Gastroesophageal sphincter (tissue), 3 donors: Measurements from ENCODE around the gene FGF5.

Source experiments
- EP300 ChIP-seq: sonication (generic); formaldehyde crosslinking; IDR thresholded peaks from one replicate; pipeline ENCODE4 v1.6.1; 2017; ENCODE audit warnings: antibody characterized with exemption, mild to moderate bottlenecking
- POLR2A ChIP-seq, 2 donors: fragments of 450-650 bp; IDR thresholded peaks; one replicate each; pipeline ENCODE4 v1.6.1; 2017; ENCODE audit warnings: antibody characterized with exemption in 2 of 2, mild to moderate bottlenecking in 2 of 2, moderate library complexity in 1 of 2
- POLR2AphosphoS5 ChIP-seq: sonication (generic); formaldehyde crosslinking; IDR thresholded peaks from one replicate; pipeline ENCODE4 v1.6.1; 2017; ENCODE audit warnings: antibody characterized with exemption
- TF ChIP-seq, protein P1 (sequence below), 4 experiments: fragments of 200-600 bp in 2 of 4; fragments of 450-650 bp in 2 of 4; sonication (generic) in 1 of 4; IDR thresholded peaks; one replicate each; pipeline ENCODE4 v1.5.1; 2017 to 2019; ENCODE audit warnings: antibody characterized with exemption in 4 of 4, mild to moderate bottlenecking in 2 of 4, moderate library complexity in 2 of 4

- no peak for TF ChIP-seq POLR2A (IDR thresholded peaks at IDR 0.05)
- TF ChIP-seq, protein P1, sequence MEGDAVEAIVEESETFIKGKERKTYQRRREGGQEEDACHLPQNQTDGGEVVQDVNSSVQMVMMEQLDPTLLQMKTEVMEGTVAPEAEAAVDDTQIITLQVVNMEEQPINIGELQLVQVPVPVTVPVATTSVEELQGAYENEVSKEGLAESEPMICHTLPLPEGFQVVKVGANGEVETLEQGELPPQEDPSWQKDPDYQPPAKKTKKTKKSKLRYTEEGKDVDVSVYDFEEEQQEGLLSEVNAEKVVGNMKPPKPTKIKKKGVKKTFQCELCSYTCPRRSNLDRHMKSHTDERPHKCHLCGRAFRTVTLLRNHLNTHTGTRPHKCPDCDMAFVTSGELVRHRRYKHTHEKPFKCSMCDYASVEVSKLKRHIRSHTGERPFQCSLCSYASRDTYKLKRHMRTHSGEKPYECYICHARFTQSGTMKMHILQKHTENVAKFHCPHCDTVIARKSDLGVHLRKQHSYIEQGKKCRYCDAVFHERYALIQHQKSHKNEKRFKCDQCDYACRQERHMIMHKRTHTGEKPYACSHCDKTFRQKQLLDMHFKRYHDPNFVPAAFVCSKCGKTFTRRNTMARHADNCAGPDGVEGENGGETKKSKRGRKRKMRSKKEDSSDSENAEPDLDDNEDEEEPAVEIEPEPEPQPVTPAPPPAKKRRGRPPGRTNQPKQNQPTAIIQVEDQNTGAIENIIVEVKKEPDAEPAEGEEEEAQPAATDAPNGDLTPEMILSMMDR (IDR thresholded peaks at IDR 0.05), result no peak
- no peak for TF ChIP-seq EP300
- TF ChIP-seq POLR2AphosphoS5, result no peak
These were observed 20.0 kb downstream of the FGF5 start for GRCh38 chr4:80286451-80286850.
